Stomach (tissue), 4 donors: ENCODE data around the gene HTD2.

ENCODE experiments used
- CTCF ChIP-seq, 7 experiments: fragments of 450-650 bp in 4 of 7; fragments of 200-600 bp in 3 of 7; sonication (generic) in 3 of 7; IDR thresholded peaks; one replicate each; pipeline ENCODE4 v1.5.1; 2016 to 2019; ENCODE audit warnings: antibody characterized with exemption in 7 of 7, control low read depth in 2 of 7, mild to moderate bottlenecking in 1 of 7
- POLR2A ChIP-seq, 4 donors: fragments of 450-650 bp; IDR thresholded peaks; one replicate each; pipeline ENCODE4 v1.6.1; 2016; ENCODE audit warnings: antibody characterized with exemption in 4 of 4, control low read depth in 2 of 4, mild to moderate bottlenecking in 1 of 4, moderate library complexity in 1 of 4
- POLR2AphosphoS5 ChIP-seq, 3 donors: sonication (generic); formaldehyde crosslinking; IDR thresholded peaks; one replicate each; pipeline ENCODE4 v1.6.1; 2016; ENCODE audit warnings: antibody characterized with exemption in 3 of 3

DNA sequence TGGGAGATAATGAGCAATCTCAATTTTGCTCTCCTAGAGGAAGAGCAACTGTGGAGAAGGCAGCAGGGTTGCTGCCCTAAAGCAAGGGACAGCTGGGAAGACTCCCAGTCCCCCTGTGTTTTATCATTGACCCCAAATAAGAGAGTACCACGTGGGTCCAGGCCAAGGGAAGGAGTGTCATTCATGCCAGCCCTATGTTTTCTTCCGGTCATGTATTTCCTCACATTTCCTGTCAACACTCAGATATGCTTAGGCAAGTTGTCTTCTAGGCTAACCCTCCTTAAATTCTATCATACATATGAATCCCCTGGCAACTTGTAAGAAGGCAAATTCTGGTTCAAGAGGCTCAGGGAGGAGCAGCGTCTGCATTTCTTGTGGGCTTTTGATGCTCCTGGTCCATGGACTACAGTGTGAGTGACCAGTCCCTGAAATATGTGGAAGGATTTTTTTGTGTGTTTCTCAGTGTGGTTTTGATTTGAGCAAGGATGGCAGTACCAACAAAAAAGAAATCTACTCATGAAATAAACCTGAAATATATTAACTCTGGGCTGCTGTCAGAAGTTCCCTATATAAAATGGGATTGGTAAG lies 32.2 kb upstream of the HTD2 start:
- TF ChIP-seq CTCF (IDR thresholded peaks at IDR 0.05) (no peak), POLR2A (IDR thresholded peaks at IDR 0.05) (no peak), POLR2AphosphoS5 (IDR thresholded peaks at IDR 0.05) (no peak)
